Mucosa of gallbladder (tissue), 1 donor: ENCODE results near the gene PDGFD. TPM values are rescaled to one million over a fixed set of nuclear protein-coding genes. Genes with fewer than 3 reads are reported as not detected.

ENCODE experiments used
- DNase-seq: peaks from one replicate; pipeline ENCODE4 v3.0.0-alpha.2; 2020; ENCODE audit warnings: low spot score
- total RNA-seq: library from RNA; stranded (reverse); gene quantifications from one replicate; pipeline ENCODE4 v1.2.1, GENCODE V29; 2021
- donor health status: DM: no; HTN: no; CAD: no.

PDGFD gene
- total RNA-seq, 1 donor from 2014 or later = 37.6 TPM

GRCh38 chr11:103958475-103959215 lies 205.3 kb downstream of the PDGFD start:
- no peak for DNase-seq

GRCh38 chr11:103953797-103954486 lies 210.0 kb downstream of the PDGFD start:
- no peak for DNase-seq

GRCh38 chr11:103949781-103950180 lies 214.2 kb downstream of the PDGFD start:
- DNase-seq = no peak

- no peak for DNase-seq
Measured at GRCh38 chr11:103948187-103948763, 215.7 kb downstream of the PDGFD start.

- DNase-seq = no peak
Measured at GRCh38 chr11:103947546-103947919, 216.4 kb downstream of the PDGFD start.

GRCh38 chr11:103946793-103947545 lies 217.0 kb downstream of the PDGFD start:
- DNase-seq = no peak

- DNase-seq = no peak
Measured at GRCh38 chr11:103944251-103944940, 219.6 kb downstream of the PDGFD start.

- no peak for DNase-seq
Measured at GRCh38 chr11:103942646-103943045, 221.3 kb downstream of the PDGFD start.

GRCh38 chr11:103940551-103940950 lies 223.4 kb downstream of the PDGFD start:
- DNase-seq = no peak

GRCh38 chr11:103939694-103940093 lies 224.3 kb downstream of the PDGFD start:
- no peak for DNase-seq

GRCh38 chr11:103936059-103936458 lies 227.9 kb downstream of the PDGFD start:
- no peak for DNase-seq

- no peak for DNase-seq
Measured at GRCh38 chr11:103935219-103935618, 228.7 kb downstream of the PDGFD start.

GRCh38 chr11:103929170-103929903 lies 234.6 kb downstream of the PDGFD start:
- DNase-seq = no peak

GRCh38 chr11:103928802-103929161 lies 235.2 kb downstream of the PDGFD start:
- DNase-seq = no peak

GRCh38 chr11:103928040-103928801 lies 235.7 kb downstream of the PDGFD start:
- no peak for DNase-seq

- DNase-seq = no peak
Measured at GRCh38 chr11:103927535-103927934, 236.4 kb downstream of the PDGFD start.

GRCh38 chr11:103926990-103927389 lies 237.0 kb downstream of the PDGFD start:
- no peak for DNase-seq

GRCh38 chr11:103924166-103925013 lies 239.6 kb downstream of the PDGFD start:
- no peak for DNase-seq

- DNase-seq = no peak
Measured at GRCh38 chr11:103923451-103923931, 240.5 kb downstream of the PDGFD start.
